ENCODE results near the gene EBF3.

Gene EBF3

DNA sequence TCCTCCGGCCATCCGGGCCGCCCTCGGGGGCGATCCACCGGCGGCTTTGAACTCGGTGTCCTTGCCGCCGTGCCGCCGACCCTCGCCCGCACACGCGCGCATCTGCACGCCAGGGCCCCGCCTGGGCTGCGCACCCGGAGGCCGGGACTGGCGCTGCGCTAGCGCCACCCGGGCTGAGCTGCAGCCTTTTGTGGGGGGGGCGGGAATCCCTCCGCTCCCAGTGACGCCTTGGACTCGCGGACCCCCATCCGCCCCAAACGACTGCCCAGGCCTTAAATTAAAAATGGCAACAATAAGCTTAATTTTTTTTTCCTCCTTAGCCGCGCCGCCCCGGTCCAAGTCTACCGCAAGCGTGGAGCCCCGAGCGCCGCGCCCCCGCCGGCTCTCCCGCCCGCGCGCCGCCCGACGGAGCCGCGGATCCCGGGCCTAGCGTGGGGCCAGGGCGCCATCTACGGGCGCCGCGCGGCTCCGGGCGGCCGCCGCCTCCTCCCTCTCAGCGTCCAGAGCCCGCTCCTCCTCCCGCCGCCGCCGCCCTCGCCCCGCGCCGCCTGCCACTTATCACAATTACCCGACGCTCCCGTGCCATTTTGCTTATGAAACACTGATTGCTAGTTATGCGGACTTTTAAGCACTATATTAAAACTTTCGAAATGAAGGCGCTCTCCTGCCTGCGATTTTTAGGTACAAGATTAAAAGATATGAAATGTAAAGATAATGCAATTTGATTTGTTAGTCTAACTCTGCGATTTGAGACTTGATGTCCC, 7.5 kb upstream of the EBF3 start:
- DNase-seq (ENCODE audit: insufficient read length, low spot score) = peak; percentile 37
- FAIRE-seq = no peak

DNA sequence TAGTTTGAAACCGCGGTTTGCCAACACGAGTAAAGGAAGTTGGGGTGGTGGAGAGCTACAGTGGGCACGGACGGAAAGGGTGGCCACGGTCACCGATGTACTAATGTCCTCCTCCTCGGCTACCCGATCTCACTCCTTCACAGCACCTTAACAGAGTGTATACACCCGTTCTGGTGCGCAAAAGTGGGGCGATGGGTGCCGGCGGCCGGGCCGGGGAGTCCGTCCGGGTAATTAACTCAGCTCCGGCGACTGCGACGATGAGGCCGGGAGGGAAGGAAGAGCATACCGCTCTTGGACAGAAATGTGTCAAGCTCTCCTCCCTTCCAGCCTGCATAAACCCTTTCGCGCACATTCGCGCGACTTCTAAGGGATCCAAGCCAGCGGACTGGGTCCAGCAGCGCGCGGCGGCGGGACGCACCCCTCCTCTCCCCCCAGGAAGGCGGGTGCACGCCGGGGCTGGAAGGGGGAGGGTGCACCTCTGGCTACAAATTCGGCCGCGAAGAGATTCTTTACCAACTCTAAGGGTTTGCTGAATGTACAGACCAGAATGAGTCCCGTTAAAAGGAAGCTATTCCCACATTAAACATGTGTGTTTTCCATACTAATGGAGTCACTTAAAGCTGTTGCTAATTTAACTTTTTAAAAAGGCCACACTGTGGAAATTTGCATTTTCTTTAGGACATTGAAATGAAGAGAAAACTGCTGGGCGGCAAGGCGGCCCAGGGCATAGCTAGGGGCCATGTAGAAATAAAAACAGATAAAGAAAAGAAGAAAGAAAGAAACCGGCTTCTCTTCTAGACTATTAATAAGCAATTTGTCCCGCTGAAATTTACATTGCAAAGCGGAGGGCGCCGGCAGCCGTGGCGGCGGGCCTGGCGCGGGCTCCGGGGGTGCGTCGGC, 6.6 kb upstream of the EBF3 start:
- no peak for FAIRE-seq
- DNase-seq (ENCODE audit: insufficient read length, low spot score) = no peak

DNA sequence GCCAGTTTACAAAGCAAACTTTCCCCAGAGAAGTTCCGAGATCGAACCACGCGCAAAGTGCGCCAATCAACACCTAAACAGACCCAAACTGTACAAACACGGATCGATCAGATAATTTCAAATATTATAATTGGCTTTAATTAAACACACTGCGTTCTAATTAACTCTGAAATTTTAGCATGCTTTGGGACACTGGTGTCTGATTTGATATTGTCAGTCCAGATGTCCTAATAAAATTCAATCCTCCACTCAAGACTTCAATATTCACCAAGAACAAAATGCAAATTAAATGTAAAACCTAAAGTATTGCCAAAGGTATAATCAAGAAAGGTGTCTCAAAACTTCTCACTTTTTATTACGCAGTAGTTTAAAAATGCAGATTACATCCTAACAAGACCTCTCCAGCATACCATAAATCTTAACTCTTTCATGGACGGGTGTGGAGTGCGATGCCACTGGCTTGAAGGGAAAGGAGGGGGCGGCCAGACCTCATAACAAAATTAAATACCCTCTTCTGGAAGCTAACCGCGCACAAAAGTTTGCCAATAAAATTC, 5.9 kb upstream of the EBF3 start:
- FAIRE-seq (no peak), DNase-seq (ENCODE audit: insufficient read length, low spot score) (no peak)

DNA sequence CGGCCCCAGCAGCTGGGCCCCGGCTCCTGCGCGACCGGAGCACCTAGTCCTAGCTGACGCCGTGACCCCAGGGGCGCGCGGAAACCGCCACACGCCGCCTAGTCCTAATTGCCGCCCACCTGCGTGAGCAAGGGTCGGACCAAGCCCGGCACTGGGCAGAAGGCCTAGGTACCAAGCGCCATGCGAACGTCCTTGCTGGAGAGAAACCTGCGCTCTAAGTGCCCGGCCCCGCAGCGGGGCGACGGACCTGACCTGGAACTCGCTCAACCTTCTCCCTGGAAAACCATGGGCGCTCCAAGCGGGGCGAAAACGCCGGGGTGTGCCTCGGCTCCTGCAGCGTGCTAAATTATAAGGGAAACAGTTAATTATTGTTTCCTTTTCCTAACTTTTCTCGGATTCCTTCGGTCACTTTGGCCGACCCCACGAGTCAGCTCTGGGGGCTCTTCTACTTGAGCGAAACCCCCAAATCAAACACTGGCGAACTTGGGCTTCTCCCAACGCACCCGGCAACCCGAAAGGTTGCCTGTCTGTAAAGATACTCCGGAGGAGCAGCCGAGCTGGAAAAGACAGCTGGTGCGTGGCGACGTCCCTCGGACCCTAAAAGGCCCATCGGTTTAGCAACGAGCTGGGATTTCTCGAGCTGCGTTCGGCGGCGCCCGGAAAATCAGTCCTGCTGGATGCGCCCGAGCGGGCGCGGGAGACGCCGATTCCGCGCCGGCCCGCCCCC, 5.3 kb upstream of the EBF3 start:
- DNase-seq (ENCODE audit: insufficient read length, low spot score) (no peak), FAIRE-seq (no peak)

DNA sequence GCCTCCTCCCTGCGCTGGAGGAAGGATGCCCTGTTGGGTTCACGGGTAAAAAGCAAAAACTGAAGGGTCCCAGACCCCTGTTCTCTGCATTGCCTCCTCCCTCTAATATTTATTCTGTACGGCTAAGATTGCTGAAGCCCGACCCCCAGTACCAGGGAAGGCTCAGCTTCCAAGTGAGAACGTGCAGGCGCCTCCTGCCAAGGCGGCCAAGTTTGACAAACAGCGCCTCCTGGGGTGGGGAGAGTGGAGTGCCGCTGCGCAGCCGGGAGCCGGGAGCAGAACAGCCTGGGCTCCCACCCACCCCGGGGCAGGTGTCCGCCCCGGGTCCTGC, 4.7 kb upstream of the EBF3 start:
- DNase-seq (ENCODE audit: insufficient read length, low spot score) (no peak), FAIRE-seq (no peak)

DNA sequence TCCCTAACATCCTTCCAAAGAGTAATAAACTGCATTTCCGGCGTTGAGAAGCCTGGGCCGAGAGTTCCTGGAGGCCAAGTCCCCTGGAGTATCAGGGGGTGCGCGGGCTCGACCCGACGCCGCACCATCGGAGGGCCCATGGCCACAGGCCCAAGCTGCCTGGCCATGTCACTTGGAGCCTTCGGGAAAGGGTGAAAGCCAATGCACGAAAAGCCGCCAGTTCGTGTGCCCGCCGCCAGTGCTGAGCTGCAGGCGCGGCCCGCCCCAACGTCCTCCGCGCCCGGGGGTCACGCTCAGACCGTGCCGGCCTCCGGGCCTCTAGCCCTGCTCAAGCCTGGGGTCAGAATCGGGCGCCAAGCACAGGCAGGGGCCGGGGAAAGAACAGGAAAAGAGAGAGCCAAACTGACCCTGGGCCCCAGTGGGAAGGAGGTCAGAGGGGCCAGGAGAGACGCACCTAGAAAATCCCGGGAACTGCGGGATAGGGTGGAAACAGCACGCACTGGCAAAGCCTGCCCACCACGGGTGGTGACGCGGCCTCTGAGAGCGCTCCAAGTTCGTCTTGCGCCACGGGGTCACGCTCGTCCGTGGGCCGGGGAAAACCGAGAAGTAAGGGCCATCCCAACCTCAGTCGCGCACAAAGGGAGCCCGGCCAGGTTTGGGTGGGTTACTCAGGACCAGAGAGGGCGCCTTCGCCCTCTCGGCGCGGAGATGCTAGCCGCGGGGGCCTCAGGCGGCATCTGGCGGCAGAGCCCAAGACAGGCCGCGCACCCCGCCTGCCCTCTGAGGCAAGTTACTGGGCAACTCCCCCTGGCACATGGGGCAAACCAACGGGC, 4.2 kb upstream of the EBF3 start:
- no peak for DNase-seq (ENCODE audit: insufficient read length, low spot score)
- no peak for FAIRE-seq

DNA sequence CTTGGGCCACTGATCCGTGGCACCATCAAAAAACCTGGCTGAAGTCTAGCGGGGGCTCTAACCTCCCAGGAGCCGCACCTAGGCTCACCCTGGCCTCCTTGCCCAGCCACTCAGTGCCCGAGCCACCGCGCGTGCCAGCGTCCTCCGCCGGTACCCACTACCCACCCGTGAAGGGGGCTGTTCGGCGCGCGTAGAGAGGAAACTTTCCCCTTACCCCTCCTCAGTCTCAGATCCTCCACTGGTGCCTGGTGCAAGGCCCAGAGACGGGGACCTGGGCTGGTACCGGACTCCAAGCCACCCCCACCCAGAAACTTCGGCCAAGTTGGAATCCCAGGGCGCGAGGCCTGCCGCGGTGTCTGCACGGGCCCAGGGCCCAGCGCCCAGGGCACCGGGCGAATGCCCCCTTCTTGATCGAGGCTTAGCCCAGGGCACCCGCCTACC, 3.5 kb upstream of the EBF3 start:
- DNase-seq (ENCODE audit: insufficient read length, low spot score) (no peak), FAIRE-seq (no peak)

DNA sequence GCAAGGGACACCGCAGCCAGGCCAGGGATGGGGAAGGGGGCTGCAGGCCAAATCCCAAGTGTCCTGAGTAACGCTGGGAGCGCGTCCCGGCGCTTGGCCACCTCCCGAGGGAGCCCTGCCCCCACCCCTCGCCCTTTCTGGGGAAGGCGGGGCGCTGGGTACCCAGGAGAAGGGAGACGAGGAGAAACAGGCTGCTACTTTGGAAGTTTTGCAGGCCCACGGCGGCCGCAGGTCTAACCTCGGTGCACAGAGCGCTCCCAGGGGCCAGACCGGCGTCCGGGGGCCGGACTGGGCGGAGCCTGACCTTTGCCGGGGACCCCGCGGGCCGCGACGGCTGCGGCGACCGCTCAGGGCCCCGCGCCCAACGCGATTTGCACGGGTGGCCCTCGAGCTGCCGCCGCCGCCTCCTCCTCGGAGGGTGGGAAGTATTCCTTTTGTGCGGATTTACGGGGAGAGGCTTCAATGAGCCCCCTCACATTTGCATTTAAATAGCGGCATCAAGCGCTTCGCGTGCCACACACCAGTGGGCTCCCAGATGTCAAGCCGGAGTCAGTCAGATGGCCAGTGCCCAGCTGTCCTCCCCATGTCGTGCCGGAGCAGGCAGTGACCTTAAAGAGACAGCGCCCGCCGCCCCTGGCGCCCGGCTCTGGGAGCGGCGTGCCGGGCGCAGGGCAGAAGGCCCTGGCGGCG, 3.0 kb upstream of the EBF3 start:
- FAIRE-seq (no peak), DNase-seq (ENCODE audit: insufficient read length, low spot score) (no peak)

DNA sequence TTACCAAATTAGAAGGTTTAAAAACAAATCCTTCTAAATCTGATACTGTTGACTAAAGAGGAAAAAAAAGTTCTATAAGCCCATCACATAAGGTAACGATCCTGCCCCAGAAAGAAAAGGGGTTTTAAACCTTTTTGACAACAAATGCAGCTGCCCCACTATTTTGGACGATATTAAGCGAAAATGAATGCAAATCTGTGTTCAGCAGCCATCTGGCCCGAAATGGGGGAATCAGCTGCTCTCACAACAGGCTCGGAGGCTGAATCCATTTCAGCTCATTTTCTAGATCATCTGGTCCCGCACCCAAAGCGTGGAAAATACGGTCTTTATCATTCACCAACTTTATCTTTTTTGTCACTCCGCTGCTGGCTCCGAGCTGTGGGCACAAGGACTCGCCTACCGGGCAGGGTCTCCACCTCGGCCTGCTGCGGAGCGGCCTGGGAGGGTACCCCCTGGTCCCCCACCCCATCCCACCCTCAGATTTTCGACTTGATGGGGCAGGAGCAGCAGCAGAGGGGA, 2.4 kb upstream of the EBF3 start:
- no peak for FAIRE-seq
- no peak for DNase-seq (ENCODE audit: insufficient read length, low spot score)

DNA sequence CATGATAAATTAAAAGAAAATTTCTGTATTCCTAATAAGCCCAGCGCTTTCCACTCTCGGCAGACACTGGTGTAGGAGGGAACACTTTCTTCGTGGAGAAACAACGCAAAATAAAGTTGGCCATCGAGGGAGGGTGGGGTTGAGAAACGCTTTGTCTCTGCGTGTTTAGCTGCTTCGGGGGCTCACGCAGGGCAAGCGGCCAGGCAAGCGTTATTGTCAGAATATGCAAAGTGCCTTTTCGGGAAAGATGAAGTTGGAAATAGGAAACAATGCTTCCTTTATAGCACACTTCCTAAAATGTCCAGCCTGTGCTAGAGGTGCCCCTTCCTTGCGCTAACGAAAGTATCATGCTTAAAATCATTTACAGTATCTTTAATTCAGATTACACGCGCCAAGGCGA, 1.9 kb upstream of the EBF3 start:
- FAIRE-seq = no peak
- no peak for DNase-seq (ENCODE audit: insufficient read length, low spot score)

DNA sequence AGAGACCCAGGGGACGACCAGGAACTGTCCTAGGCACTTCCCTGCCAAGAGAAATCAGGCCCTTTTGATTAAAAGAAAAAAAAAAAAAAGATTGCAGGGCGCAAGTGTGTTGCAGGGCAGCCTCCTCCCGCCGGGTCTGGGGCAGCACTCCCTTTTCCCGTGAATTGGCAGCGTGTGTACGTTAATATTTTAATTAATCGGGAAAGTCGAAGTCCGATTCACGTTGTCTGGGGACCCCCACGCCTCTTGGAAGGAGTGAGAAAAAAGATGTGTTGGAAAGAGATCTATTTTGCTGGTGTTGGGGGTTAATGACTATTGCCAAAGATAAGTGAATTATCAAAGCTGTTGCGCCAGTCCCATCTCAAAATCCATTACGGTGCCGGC, 1.3 kb upstream of the EBF3 start:
- no peak for DNase-seq (ENCODE audit: insufficient read length, low spot score)
- no peak for FAIRE-seq

DNA sequence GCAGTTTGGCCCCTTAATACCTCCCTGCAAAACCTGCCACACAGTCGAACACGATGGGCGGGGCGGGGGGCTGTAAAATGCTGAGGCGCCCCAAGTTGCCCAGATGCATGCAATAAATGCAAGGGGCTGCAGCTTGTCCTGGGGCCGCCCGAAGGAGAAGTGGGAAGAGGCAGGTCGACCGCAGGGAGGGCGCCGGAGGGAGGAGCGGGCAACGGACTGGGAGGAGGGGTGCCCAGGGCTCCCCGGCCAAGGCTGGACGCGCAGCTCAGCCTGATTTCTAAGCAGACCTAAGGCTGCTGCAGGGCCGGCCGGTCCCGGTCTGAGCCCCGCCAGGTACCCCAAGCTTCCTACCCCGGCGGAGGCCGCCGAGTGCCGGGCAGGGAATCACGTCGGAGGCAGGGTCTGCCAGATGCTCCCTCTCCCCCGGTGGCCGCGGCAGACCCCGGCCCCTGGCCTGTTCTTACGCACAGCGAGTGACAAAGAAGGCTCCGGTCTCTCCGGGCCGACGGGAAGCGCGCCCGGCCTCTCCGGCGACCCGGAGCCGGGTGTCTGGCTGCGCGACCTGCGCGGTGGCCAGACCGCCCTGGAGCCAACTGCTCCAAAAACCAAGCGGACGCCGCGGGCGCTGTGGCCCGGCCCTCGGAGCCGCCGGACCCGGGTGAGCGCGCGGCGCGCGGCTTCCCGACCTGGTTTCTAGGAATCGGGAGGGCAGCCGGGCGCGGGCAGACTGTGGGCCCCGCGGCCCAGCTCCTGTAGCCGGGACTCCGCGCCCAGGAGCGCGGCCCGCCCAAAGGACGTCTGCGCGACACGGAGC, 744 bp upstream of the EBF3 start:
- DNase-seq (ENCODE audit: insufficient read length, low spot score) = no peak
- no peak for FAIRE-seq

DNA sequence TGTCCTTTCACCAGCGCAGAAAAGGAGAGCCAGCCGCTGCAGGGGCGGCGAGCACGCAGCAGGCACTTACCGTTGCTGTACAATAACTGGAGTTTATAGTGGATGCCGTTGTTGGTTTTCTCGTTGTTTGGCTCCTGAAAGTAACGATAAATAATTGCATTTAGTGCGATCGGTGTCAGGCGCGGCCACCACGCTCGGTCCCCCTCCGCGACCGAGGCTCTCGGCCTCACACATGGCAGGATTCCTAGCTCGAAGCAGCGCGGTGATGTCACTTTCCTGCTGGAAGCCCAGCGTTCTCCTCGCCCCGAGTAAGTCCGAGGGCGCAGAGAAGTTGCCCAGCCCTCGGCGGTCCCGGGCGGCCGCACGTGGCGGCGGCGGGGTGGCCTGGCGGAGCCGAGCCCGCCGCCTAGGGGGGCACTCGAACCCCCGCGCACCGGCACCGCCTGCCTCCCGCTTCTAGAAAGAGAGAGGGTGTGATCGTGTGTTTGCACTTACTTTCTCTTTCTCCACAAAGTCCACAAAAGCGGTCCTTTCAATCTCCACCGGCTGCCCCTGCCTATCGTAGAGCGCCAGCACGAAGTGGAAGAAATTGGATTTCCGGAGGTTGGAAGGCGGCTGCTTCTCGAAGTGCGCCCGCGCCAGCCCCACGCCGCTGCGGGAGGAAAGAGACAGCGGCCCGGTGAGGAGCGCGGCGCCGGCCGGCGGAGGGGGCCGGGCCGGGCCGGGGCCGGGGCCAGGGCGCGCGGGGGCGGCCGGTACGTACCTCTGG, 1.0 kb downstream of the EBF3 start:
- peak; percentile 18 for DNase-seq (ENCODE audit: insufficient read length, low spot score)
- FAIRE-seq = no peak

DNA sequence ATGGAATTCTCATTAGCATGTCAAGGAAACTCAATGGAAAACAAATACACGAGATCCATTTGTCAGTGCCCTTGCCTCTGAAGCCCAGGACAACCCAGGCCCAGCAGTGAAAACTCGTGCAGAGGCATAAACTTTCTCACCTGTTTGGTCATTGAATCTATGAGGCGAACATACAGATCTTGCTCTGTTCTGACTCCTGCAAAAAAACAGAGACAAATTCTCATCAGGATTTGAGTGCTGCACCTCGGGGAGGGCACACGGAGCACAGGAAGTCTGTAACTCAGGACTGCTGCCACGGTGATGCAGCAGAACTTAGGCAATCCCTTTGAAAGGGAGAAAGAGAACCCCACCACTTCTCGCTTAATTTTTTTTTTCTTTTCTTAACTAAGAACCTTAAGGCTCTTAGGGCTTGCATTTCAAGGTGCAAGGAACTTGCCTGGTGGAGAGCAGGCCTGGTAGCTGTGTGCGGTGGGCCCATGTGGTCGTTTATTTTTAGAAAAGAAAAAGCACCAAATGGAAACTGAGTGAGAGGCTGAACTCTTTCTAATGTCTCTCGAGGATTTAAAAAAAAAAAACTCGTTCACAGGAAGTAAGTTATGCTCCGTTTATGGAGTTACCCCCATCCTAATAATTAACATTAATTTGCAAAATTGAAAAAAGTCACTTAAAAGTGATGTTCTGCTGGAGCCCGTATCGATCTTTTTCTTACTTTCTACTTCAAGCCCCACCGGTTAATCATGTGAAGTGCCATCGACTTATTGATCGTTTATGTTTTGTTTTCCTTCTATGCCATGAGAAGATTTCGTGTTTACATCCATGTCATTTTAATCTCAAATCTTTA, 1.8 kb downstream of the EBF3 start:
- FAIRE-seq (no peak), DNase-seq (ENCODE audit: insufficient read length, low spot score) (no peak)

DNA sequence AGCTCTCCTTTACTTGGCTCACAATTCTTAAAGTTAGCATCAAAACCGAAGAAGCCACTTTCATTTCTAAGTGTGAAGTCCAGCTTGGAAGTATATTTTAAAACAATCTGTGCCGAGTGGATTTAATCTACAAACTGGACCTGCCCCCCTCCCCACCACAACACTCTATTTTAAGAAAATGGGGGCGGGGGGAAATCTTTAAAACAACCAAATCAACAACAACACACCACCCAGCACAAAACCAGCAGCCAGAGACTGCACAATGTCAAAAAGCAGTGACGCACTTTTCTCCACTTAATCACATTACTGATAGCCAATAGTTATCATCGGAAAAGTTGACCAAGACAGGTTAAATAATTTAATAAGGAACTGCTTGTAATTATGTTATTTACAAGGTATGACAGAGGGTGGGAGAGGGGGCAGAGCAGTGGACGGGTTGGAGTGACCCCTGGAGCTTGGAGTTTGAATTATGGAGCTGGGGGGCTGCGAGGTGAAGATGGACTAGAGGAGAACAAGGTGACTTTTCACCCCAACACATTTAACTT, 2.8 kb downstream of the EBF3 start:
- no peak for DNase-seq (ENCODE audit: insufficient read length, low spot score)
- no peak for FAIRE-seq

DNA sequence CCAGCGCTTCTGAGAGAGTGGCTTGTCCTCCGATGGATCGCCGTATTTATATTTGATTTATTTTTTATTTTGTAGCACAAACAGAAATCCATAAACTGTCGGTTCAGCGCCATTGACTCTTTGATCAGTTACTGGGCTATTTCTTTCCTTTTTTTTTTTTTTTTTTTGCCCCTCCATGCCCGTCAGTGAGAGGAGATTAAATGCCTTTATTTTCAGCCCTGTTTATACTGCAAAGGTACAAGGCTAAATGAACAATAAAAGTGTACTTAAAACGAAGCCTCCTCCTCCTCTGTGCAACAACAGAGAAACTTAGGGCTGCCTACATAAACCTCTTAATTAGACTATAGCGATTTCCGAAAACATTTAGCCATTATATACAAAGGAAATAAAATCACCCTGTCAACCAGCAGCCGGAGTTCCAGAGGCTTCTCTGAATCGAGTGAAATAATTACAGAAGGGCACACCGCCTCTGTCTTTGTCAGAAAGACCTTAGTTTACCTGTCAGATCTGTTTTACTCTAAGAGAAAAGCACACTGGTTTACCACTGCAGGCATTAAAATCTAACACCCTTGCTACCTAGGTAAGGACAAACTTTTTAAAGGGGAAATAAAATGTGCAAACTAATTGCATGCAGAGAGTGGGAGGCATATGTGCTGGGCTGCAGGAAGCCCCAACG, 3.5 kb downstream of the EBF3 start:
- no peak for DNase-seq (ENCODE audit: insufficient read length, low spot score)
- FAIRE-seq = no peak

Data from HTR-8/SVneo (cell line).